ENCODE results near the gene WNT2B.
A peak's percentile ranks its signal among the peaks of the same experiment; 100 is the strongest.

The WNT2B gene

GRCh38 chr1:112501810-112502641, 6.7 kb upstream of the WNT2B start:
- no peak for TF ChIP-seq POLR2A (IDR thresholded peaks at IDR 0.05; ENCODE audit: extremely low read depth, insufficient read length)
- TF ChIP-seq CTCF (IDR thresholded peaks at IDR 0.05; ENCODE audit: low read depth, low read length), result peak; percentile 36
- H3K4me3 ChIP-seq (ENCODE audit: low read depth, low read length), result no peak overlapping the region
- DNase-seq (ENCODE audit: low read depth), result peak; percentile 32

- no peak for DNase-seq (ENCODE audit: low read depth)
- TF ChIP-seq POLR2A (IDR thresholded peaks at IDR 0.05; ENCODE audit: extremely low read depth, insufficient read length), result no peak
- no peak for TF ChIP-seq MYC (IDR thresholded peaks at IDR 0.05; ENCODE audit: low read depth, low read length)
- TF ChIP-seq MAX (IDR thresholded peaks at IDR 0.05; ENCODE audit: low read depth, low read length), result no peak
- no peak for TF ChIP-seq CTCF (IDR thresholded peaks at IDR 0.05; ENCODE audit: low read depth, low read length)
Observed at GRCh38 chr1:112502826-112503225, 5.9 kb upstream of the WNT2B start.

GRCh38 chr1:112504001-112504660, 4.6 kb upstream of the WNT2B start:
- H3K4me3 ChIP-seq (ENCODE audit: low read depth, low read length), result no peak overlapping the region
- no peak for DNase-seq (ENCODE audit: low read depth)
- no peak for TF ChIP-seq MYC (IDR thresholded peaks at IDR 0.05; ENCODE audit: low read depth, low read length)
- TF ChIP-seq MAX (IDR thresholded peaks at IDR 0.05; ENCODE audit: low read depth, low read length), result no peak
- TF ChIP-seq POLR2A (IDR thresholded peaks at IDR 0.05; ENCODE audit: extremely low read depth, insufficient read length), result no peak
- no peak for TF ChIP-seq CTCF (IDR thresholded peaks at IDR 0.05; ENCODE audit: low read depth, low read length)

More at GRCh38 chr1:112502826-112503225, 5.9 kb upstream of the WNT2B start:
- H3K4me3 ChIP-seq (ENCODE audit: low read depth, low read length), result no peak overlapping the region

- TF ChIP-seq MYC (IDR thresholded peaks at IDR 0.05; ENCODE audit: low read depth, low read length), result no peak
- no peak for TF ChIP-seq POLR2A (IDR thresholded peaks at IDR 0.05; ENCODE audit: extremely low read depth, insufficient read length)
- no peak for TF ChIP-seq CTCF (IDR thresholded peaks at IDR 0.05; ENCODE audit: low read depth, low read length)
- no peak for TF ChIP-seq MAX (IDR thresholded peaks at IDR 0.05; ENCODE audit: low read depth, low read length)
- no peak overlapping the region for H3K4me3 ChIP-seq (ENCODE audit: low read depth, low read length)
- no peak for DNase-seq (ENCODE audit: low read depth)
Observed at GRCh38 chr1:112504661-112505399, 3.9 kb upstream of the WNT2B start.

GRCh38 chr1:112505400-112505785, 3.4 kb upstream of the WNT2B start:
- no peak for TF ChIP-seq CTCF (IDR thresholded peaks at IDR 0.05; ENCODE audit: low read depth, low read length)
- no peak for TF ChIP-seq POLR2A (IDR thresholded peaks at IDR 0.05; ENCODE audit: extremely low read depth, insufficient read length)
- TF ChIP-seq MAX (IDR thresholded peaks at IDR 0.05; ENCODE audit: low read depth, low read length), result no peak
- TF ChIP-seq MYC (IDR thresholded peaks at IDR 0.05; ENCODE audit: low read depth, low read length), result no peak
- no peak overlapping the region for H3K4me3 ChIP-seq (ENCODE audit: low read depth, low read length)

More at GRCh38 chr1:112505400-112505785, 3.4 kb upstream of the WNT2B start:
- no peak for DNase-seq (ENCODE audit: low read depth)
